ENCODE data around the gene TMEM220.
"Not testable (repeated sequence)": the region's sequence is repeated elsewhere in the genome, so short reads cannot be mapped to it uniquely, and the experiment has no call there.

TMEM220 gene

DNA sequence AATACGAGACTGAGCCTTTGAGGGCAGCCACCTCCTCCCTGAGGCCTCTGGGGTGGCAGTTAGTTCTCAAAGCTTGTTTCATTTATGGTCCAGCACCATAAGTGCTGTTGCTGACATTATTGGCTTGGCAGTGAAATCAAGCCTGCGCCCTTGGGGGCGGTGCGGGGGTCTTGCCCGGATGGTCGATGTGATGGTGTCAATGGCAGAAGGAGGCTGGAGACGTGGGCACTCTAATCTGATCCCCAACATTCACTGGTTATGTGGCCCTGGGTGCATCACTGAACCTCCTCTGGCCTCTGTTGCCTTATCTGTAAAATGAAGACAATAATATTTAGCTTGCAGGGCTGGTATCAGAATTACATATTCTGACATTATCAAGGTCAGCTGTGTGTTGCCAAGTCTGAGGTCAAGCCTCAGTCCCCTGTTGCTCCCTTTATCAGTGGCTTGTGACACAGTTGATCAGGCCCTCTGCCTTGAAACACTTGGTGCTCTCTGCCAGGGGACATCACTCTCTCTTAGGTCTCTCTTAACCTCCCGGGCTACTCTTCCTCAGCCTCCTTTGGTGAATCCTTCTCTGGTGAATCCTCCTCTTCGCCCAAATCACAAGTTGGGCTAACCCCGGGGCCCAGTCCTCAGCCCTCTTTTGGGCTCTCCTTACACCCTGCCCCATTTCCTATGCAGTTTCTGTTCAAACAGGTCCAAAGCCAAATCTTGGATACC is 11.8 kb upstream of the TMEM220 start:
- H3K4me1 ChIP-seq (ENCODE audit: insufficient read depth, low read length), result no peaks in the 10 kb centered on the region
- H3K36me3 ChIP-seq (ENCODE audit: insufficient read depth, low read length), result no peaks in the 10 kb centered on the region
- H3K4me3 ChIP-seq (ENCODE audit: low read length), result no peak overlapping the region
- 92% methylated on average over 10 of the region's 10 CpGs for WGBS
- no peak overlapping the region for H3K27ac ChIP-seq (ENCODE audit: low read depth, low read length)
- H3K9me3 ChIP-seq (ENCODE audit: insufficient read depth, low read depth, low read length), result no peaks in the 10 kb centered on the region
- H3K27me3 ChIP-seq (ENCODE audit: insufficient read depth, low read length), result no peaks in the 10 kb centered on the region
- H3K9ac ChIP-seq (ENCODE audit: low read depth, low read length), result no peak overlapping the region

DNA sequence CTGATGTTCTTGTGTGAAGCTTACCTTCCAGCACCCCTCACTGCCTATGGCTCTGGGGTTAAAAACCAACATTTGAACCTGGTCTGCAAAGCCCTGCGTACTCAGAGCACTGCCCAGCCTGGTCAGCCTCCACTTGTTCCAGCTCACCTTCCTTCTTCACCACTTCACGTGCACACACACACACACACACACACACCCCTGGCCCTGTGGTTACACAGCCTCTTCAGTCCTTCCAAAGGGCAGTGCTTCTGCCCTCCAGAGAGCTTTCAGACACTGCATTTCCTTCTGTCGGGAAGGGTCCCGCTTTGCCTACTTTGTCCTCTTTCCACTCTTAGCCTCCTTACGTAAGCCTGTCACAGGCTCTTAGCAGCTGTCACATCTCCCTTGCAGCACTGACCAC is 9.6 kb upstream of the TMEM220 start:
- no peak overlapping the region for H3K27ac ChIP-seq (ENCODE audit: low read depth, low read length)
- no peak overlapping the region for H3K4me3 ChIP-seq (ENCODE audit: low read length)
- H3K4me1 ChIP-seq (ENCODE audit: insufficient read depth, low read length), result no peaks in the 10 kb centered on the region
- no peaks in the 10 kb centered on the region for H3K36me3 ChIP-seq (ENCODE audit: insufficient read depth, low read length)
- no peaks in the 10 kb centered on the region for H3K9me3 ChIP-seq (ENCODE audit: insufficient read depth, low read depth, low read length)
- 86% methylated on average over 5 of the region's 5 CpGs for WGBS
- H3K27me3 ChIP-seq (ENCODE audit: insufficient read depth, low read length), result no peaks in the 10 kb centered on the region
- no peak overlapping the region for H3K9ac ChIP-seq (ENCODE audit: low read depth, low read length)

DNA sequence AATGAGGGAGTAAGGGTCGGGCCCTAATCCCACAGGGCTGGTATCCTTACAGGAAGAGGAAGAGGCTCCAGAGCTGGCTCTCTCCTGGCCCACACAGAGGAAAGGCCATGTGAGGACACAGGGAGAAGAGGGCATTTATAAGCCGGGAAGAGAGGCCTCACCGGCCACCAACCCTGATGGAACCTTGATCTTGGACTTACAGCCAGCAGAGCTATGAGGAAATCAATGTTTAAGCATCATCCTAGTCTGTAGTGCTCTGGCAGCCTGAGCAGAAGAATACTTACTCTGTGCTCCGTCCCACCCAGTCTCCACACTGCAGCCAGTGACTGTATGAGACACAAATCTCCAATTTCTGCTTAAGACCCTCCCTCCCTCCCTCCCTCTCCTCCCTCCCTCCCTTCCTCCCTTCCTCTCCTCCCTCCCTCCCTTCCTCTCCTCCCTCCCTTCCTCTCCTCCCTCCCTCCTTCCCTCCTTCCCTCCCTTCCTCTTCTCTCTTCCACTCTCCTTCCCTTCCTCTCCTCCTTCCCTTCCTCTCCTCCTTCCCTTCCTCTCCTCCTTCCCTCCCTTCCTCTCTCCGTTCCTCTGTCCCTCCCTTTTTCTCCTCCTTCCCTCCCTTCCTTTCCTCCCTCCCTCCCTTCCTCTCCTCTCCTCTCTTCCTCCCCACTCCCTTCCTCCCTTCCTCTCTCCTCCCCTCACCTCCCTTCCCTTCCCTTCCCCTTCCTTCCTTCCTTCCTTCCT is 8.9 kb upstream of the TMEM220 start:
- no peaks in the 10 kb centered on the region for H3K27me3 ChIP-seq (ENCODE audit: insufficient read depth, low read length)
- whole genome bisulfite sequencing, result 81% methylated on average over 5 of the region's 5 CpGs
- H3K27ac ChIP-seq (ENCODE audit: low read depth, low read length), result no peak overlapping the region

DNA sequence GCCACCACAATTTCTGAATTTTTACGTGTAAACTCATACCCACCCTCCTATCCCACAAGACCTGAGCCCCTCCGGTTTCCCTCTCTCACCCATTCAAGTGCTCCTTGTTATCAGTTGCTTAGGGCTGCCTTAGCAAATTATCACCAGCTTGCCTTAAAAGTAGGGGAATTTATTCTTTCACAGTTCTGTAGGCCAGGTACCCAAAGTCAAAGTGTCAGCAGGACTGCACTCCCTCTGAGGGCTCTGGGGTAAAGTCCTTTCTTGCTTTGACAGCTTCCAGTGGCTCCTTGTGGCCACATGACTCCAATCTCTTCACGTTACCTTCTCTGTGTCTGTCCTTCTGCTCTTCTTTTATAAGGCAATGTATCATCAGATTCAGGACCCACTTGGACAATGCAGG is 7.9 kb upstream of the TMEM220 start:
- no peaks in the 10 kb centered on the region for H3K27me3 ChIP-seq (ENCODE audit: insufficient read depth, low read length)
- H3K27ac ChIP-seq (ENCODE audit: low read depth, low read length), result no peak overlapping the region
- WGBS, result 93% methylated on average over 3 of the region's 3 CpGs
- H3K36me3 ChIP-seq (ENCODE audit: insufficient read depth, low read length), result no peaks in the 10 kb centered on the region
- H3K4me1 ChIP-seq (ENCODE audit: insufficient read depth, low read length), result peaks cover 6% of the 10 kb centered on the region; the same call in 1 of the 2 replicates
- no peaks in the 10 kb centered on the region for H3K9me3 ChIP-seq (ENCODE audit: insufficient read depth, low read depth, low read length)
- H3K9ac ChIP-seq (ENCODE audit: low read depth, low read length), result no peak overlapping the region
- no peak overlapping the region for H3K4me3 ChIP-seq (ENCODE audit: low read length)

More for the DNA sequence above, 8.9 kb upstream of the TMEM220 start:
- Histone ChIP-seq H3K4me1 (ENCODE audit: insufficient read depth, low read length) (no peaks in the 10 kb centered on the region), H3K9me3 (ENCODE audit: insufficient read depth, low read depth, low read length) (no peaks in the 10 kb centered on the region), H3K36me3 (ENCODE audit: insufficient read depth, low read length) (no peaks in the 10 kb centered on the region), H3K9ac (ENCODE audit: low read depth, low read length) (no peak overlapping the region), H3K4me3 (ENCODE audit: low read length) (no peak overlapping the region)

DNA sequence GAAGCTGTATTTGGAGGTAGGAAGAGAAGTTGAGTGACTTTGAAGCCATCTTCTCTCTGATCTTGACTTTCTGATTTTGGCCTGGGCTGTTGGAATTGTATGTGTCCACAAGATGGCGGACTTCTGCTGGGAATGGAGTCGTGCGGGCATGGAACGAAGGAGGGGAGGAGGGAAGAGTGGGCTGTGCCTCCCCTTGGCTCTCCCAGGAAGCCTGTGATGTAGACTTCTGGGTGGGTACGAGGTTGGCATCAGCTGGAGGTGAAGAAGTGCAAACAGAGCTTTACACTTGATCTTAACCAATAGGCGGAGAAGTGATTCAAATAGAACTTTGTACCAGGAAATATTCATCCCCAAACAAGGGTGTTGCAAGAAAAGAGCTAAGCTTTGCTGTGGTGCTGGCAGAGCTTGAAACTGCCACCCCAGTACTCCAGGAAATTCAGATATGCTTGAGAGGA is 7.4 kb upstream of the TMEM220 start:
- 21% methylated on average over 5 of the region's 6 CpGs for WGBS
- Histone ChIP-seq H3K4me1 (ENCODE audit: insufficient read depth, low read length) (peaks cover 7% of the 10 kb centered on the region; the same call in 1 of the 2 replicates), H3K4me3 (ENCODE audit: low read length) (no peak overlapping the region), H3K9me3 (ENCODE audit: insufficient read depth, low read depth, low read length) (no peaks in the 10 kb centered on the region), H3K9ac (ENCODE audit: low read depth, low read length) (no peak overlapping the region), H3K27ac (ENCODE audit: low read depth, low read length) (no peak overlapping the region), H3K36me3 (ENCODE audit: insufficient read depth, low read length) (no peaks in the 10 kb centered on the region), H3K27me3 (ENCODE audit: insufficient read depth, low read length) (no peaks in the 10 kb centered on the region)

DNA sequence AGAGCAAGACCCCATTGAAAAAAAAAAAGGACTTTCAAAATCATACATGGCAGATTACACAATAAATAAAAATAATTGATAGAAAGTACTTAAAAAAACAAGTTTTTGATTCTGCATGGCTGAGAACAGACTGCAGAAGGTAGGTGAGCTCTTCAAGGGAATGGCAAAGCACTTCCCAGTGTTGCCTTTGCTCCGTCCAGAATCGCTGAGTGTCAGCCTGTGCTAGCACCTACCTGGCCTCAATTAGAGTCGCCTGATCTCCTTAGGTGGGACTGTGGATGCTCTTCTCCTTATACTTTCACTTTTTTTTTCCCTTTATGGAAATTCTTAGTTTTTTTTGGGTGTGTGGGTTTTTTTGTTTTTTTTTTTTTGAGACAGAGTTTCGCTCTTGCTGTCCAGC is 6.0 kb upstream of the TMEM220 start:
- Histone ChIP-seq H3K9ac (ENCODE audit: low read depth, low read length) (no peak overlapping the region), H3K4me1 (ENCODE audit: insufficient read depth, low read length) (peaks cover 15% of the 10 kb centered on the region; the same call in 1 of the 2 replicates), H3K27ac (ENCODE audit: low read depth, low read length) (no peak overlapping the region), H3K9me3 (ENCODE audit: insufficient read depth, low read depth, low read length) (no peaks in the 10 kb centered on the region), H3K36me3 (ENCODE audit: insufficient read depth, low read length) (no peaks in the 10 kb centered on the region), H3K27me3 (ENCODE audit: insufficient read depth, low read length) (no peaks in the 10 kb centered on the region), H3K4me3 (ENCODE audit: low read length) (no peak overlapping the region)
- 88% methylated on average over 4 of the region's 4 CpGs for WGBS

DNA sequence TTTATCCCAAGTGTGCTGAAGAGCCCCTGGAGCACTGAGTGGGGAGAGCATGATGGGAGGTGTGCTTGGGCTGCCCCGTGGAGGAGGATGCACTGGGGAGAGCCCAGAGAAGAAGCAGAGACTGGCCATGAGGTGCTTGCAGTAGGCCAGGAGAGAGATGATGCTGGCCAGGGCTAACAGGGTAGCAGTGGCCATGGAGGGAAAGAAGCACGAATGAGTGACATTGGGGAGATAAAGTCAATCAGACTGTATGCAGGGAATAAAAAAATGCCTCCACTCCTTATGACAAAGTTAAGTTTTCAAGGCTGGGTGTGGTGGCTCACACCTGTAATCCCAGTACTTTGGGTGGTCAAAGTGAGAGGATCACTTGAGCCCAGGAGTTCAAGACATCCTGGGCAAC is 5.4 kb upstream of the TMEM220 start:
- Histone ChIP-seq H3K4me3 (ENCODE audit: low read length) (no peak overlapping the region), H3K9ac (ENCODE audit: low read depth, low read length) (no peak overlapping the region), H3K36me3 (ENCODE audit: insufficient read depth, low read length) (no peaks in the 10 kb centered on the region), H3K27me3 (ENCODE audit: insufficient read depth, low read length) (no peaks in the 10 kb centered on the region), H3K4me1 (ENCODE audit: insufficient read depth, low read length) (peaks cover 18% of the 10 kb centered on the region; the same call in 1 of the 2 replicates), H3K9me3 (ENCODE audit: insufficient read depth, low read depth, low read length) (no peaks in the 10 kb centered on the region), H3K27ac (ENCODE audit: low read depth, low read length) (no peak overlapping the region)
- WGBS, result 87% methylated on average over 2 of the region's 2 CpGs

DNA sequence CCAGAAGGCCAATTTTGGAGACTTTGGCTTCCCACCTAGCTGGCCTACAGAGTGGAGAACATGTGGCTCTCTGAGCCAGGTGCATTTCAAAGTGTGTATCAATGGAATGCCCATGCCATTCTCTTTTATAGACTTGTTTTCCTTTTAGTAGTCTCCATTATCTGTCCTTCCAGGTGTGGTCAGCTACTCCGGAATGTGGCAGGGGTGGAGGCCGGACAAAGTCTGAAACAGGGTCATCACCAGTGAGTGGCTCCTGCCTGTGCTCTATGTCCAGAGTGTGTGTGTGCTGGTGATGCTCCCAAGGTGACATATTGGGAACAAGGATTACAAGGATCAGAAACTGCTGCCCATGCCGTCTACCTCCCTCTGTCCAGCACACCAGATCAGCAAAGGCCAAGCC is 3.8 kb upstream of the TMEM220 start:
- H3K9ac ChIP-seq (ENCODE audit: low read depth, low read length), result no peak overlapping the region
- WGBS, result 89% methylated on average over 3 of the region's 3 CpGs
- no peak overlapping the region for H3K4me3 ChIP-seq (ENCODE audit: low read length)
- no peaks in the 10 kb centered on the region for H3K9me3 ChIP-seq (ENCODE audit: insufficient read depth, low read depth, low read length)
- H3K27ac ChIP-seq (ENCODE audit: low read depth, low read length), result no peak overlapping the region
- no peaks in the 10 kb centered on the region for H3K36me3 ChIP-seq (ENCODE audit: insufficient read depth, low read length)
- peaks cover 18% of the 10 kb centered on the region; the same call in 1 of the 2 replicates for H3K4me1 ChIP-seq (ENCODE audit: insufficient read depth, low read length)
- no peaks in the 10 kb centered on the region for H3K27me3 ChIP-seq (ENCODE audit: insufficient read depth, low read length)

DNA sequence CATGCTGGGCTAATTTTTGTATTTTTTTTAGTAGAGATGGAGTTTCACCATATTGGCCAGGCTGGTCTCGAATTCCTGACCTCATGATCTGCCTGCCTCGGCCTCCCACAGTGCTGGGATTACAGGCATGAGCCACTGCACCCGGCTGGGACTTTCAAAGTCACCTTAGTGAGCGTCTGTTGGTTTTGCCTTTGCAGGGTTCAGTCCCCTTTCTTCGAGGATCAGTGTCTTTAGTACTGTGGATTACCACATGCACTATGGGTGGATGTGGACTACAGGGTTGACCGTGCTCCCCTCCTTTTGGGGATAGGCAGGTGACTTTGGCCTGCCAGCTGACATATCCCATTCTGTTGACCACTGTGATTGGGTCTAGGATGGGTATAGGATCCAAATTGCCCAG is 2.3 kb upstream of the TMEM220 start:
- not testable (repeated sequence) for H3K4me3 ChIP-seq (ENCODE audit: low read length); H3K27ac ChIP-seq (ENCODE audit: low read depth, low read length); H3K9me3 ChIP-seq (ENCODE audit: insufficient read depth, low read depth, low read length); H3K36me3 ChIP-seq (ENCODE audit: insufficient read depth, low read length); H3K27me3 ChIP-seq (ENCODE audit: insufficient read depth, low read length); H3K9ac ChIP-seq (ENCODE audit: low read depth, low read length)
- peaks cover 18% of the 10 kb centered on the region; the same call in 1 of the 2 replicates for H3K4me1 ChIP-seq (ENCODE audit: insufficient read depth, low read length)
- 85% methylated on average over 6 of the region's 6 CpGs for WGBS

DNA sequence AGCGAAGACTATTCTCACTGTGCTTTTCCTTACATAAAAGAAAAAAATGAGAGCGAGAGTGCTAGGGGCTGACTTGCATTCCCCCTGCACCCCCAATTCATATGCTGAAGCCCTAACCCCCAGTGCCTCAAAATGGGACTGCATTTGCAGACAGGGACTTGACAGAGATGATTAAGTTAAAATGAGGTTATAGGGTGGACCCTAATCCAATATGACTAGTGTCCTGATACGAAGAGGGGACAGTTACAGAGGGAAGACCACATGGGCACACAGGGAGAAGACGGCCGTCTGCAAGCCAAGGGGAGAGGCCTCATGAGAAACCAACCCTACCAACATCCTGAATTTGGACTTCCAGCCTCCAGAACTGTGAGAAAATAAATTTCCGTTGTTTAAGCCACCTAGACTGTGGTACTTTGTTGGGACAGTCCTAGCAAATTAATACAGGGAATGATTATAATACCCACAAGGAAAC is 1.6 kb upstream of the TMEM220 start:
- no peak overlapping the region for H3K9ac ChIP-seq (ENCODE audit: low read depth, low read length)
- peak overlapping the region; percentile 88; the same call in 1 of the 2 replicates for H3K27ac ChIP-seq (ENCODE audit: low read depth, low read length)
- 78% methylated on average over 5 of the region's 6 CpGs for WGBS
- peak overlapping the region; percentile 75 for H3K4me3 ChIP-seq (ENCODE audit: low read length)
- H3K9me3 ChIP-seq (ENCODE audit: insufficient read depth, low read depth, low read length), result no peaks in the 10 kb centered on the region
- H3K36me3 ChIP-seq (ENCODE audit: insufficient read depth, low read length), result no peaks in the 10 kb centered on the region
- H3K27me3 ChIP-seq (ENCODE audit: insufficient read depth, low read length), result no peaks in the 10 kb centered on the region
- peaks cover 18% of the 10 kb centered on the region; the same call in 1 of the 2 replicates for H3K4me1 ChIP-seq (ENCODE audit: insufficient read depth, low read length)

DNA sequence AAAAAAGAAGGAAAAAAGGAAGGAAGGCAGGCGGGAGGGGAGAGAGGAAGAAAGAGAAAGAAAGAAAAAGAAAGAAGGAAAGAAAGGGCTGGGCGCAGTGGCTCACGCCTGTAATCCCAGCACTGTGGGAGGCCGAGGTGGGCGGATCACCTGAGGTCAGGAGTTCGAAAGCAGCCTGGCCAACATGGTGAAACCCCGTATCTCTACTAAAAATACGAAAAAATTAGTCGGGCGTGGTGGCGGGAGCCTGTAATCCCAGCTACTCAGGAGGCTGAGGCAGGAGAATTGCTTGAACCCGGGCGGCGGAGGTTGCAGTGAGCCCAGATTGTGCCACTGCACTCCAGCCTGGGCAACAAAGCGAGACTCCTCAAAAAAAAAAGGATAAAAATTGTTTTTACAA is 424 bp upstream of the TMEM220 start:
- Histone ChIP-seq H3K9ac (ENCODE audit: low read depth, low read length) (peak overlapping the region; percentile 93), H3K4me3 (ENCODE audit: low read length) (peak overlapping the region; percentile 75), H3K27ac (ENCODE audit: low read depth, low read length) (peak overlapping the region; percentile 76; the same call in 1 of the 2 replicates), H3K4me1 (ENCODE audit: insufficient read depth, low read length) (peaks cover 18% of the 10 kb centered on the region; the same call in 1 of the 2 replicates)
- not testable (repeated sequence) for H3K27me3 ChIP-seq (ENCODE audit: insufficient read depth, low read length); H3K9me3 ChIP-seq (ENCODE audit: insufficient read depth, low read depth, low read length); H3K36me3 ChIP-seq (ENCODE audit: insufficient read depth, low read length)
- WGBS, result 11% methylated on average over 15 of the region's 15 CpGs

Measured in HUES64 (cell line).